Activated T-helper 1 cell treated with anti-CD3 and anti-CD28 coated beads, Interleukin-2, amount 50 U/mL, for 16 hours (primary cell): ENCODE data around the gene BTNL2.

ENCODE experiments used
- DNase-seq, 2 donors: peaks; one replicate each; pipeline ENCODE4 v3.0.0-alpha.2; 2020; ENCODE audit warnings: low read depth in 1 of 2, low spot score in 1 of 2

BTNL2 gene

DNA sequence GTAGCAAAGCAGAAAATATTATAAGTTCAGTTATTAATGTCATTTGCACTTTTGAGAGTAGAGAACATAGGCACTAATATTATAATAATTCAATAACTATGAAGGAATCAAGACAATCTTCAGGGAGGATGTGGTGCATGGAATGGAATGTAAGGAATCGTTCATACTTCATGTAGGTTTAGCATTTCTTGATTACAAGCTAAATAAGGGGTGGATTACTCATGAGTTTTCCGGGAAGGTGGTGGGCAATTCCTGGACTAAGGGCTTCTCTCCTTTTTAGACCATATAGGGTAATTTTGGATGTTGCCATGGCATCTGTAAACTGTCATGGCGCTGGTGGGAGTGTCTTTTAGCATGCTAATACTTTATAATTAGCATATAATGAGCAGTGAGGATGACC is 9.1 kb upstream of the BTNL2 start:
- no peak for DNase-seq

DNA sequence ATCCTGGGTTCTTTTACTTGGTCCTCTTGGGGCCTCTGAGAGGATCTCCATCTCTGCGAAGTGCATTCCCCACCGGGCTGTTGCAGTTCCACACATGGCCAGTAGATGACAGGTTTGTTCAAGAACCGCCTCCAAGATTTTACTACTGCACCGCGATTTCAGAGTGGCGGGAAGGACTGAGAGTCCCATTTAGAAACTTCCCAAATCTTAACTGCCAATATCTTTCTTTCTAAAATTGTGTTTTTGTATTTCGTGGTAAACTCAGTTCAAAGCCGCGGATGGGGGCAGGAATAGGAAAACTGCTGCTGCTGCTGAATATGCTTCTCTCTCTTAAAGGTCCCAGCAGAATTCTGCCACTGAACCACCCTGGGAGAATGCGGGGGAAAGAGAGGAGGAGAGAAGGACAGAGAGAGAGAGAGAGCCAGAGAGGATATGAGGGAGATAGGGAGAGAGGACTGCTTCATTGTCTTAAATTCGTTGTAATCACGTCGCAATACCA is 8.6 kb upstream of the BTNL2 start:
- peak; percentile 47 to 59 for DNase-seq

DNA sequence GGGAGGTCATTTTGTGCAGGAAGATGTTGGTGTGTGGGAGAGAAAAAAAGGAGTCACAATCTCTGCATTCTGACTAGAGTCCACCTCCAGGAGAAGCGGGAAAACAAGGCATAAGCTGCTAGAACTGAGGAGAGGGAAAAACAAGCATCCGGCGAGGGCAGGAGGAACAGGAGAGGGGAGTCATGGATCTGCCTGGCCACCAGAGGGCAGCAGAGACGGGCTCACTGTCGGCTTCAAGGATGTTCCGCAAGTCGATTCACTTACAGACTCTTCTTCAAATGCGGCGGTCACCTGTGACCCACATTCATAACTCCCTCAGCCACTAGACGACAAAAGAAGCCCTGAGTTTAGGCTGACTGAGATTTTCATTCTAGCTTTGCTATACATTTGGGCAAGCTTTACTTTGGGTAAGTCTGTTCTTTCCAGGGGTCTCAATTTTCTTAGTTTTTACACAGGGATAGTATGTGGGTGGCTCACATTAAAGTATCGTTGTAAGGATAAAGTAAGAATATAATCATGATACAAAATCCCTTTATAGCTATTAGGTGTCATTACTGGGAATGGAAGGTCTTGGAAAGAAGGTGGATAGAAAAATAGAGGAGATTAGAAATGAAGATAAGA is 6.6 kb upstream of the BTNL2 start:
- DNase-seq: peak; percentile 74 to 83

DNA sequence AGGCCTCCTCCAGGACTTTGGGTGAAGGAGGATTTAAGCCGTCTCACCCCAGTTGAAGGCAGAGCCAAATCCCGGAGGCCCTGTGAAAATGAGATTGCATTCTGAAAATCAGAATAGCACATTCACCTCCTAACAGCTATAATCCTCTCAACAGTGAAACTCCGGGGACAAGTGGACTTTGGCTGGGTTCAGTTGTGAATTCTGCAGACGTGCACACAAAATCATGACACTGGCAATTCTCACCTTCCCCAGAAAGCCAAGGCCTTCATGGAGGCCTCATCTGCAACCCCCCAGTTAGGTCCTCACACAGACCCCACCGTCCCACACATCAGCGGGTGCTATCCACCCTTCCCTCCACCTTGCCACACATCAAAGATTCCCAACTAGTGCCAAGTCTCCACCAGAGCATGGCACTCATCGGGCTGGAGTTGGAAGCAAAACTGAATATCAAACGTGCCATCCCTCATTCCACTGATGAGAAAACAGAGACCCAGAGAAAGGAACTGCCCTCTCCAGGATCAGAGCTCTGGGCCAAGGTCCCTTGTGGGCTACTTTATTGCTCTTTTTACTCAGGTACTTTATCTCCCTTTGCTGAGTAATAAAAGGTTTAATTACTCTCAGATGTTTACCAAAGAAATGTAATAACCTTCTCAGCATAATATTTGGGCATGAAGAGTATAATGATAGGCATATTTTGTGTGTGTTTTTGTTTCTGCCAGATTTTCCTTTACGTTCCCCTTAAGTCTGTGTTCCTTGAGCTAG is 4.8 kb upstream of the BTNL2 start:
- DNase-seq: no peak

DNA sequence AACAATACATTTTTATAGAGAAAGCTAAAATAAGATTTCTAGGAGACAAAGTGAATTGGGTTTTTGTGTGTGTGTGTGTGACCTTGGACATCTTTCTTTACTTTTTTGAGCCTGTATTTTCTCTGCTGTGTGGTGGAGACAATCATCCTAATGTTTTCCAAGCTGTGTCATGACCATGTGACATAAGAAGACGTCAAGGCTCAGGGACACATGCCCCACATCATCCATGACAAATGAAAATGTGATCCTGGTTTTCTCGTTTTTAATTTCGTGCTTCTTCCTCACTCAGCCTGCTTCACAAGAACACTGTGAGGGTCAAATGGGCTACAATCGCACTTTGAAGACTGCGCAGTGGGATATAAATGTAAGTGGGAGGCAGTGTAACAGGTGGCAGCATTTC is 3.9 kb upstream of the BTNL2 start:
- no peak for DNase-seq

DNA sequence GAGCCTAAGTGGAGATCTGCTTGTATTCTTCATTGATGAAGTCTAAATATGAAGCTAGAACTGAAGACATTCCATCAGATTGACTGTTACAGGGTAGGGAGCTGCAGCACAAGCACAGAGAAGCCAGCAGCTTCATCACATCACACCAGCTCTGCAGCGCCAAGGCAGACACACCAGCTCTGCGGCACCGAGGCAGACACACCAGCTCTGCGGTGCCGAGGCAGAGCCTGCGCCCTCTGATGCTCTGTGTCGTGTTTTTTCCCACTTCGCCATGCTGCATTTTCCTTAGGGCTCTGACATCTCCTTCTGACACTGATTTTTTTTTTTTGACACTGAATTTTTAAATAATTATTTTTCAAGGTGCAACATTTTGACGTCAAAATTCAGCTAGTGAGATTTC is 784 bp downstream of the BTNL2 start:
- no peak for DNase-seq

DNA sequence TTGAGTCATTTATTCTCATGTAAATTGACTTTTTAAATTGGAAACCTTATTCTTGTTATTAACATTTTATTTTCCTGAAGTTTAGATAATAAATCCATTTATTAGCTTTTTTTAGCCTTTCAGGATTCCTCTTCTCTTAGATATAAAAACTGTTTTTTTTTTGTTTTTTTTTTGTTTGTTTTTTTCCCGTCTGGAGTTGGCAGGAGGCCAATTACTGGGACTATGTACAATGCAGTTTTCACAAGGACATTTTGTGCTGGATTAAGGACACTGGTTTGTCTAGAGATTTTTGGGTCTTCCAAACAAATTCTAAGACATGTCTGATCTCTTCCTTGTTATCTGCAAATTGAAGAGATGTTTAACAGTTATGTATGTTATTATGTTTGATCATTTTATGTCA is 1.3 kb downstream of the BTNL2 start:
- DNase-seq: no peak

DNA sequence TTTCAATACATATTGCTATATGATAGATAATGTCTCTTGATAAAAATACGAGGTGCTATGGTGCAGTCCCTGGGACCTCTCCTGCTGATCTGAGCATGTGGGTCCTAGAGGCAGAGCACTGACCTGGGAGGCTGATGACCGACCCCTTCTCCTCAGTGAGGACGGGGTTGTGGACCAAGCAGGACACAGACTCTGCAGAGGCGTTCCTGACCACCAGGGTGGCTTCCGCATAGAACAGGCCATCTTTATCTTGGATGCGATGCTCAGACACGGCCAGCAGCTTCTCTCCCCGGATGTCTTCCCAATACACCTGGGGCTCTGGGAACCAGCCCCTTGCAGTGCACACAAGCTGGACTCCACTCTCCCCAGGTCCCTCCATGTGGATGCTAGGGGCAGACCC is 4.2 kb downstream of the BTNL2 start:
- DNase-seq: no peak

DNA sequence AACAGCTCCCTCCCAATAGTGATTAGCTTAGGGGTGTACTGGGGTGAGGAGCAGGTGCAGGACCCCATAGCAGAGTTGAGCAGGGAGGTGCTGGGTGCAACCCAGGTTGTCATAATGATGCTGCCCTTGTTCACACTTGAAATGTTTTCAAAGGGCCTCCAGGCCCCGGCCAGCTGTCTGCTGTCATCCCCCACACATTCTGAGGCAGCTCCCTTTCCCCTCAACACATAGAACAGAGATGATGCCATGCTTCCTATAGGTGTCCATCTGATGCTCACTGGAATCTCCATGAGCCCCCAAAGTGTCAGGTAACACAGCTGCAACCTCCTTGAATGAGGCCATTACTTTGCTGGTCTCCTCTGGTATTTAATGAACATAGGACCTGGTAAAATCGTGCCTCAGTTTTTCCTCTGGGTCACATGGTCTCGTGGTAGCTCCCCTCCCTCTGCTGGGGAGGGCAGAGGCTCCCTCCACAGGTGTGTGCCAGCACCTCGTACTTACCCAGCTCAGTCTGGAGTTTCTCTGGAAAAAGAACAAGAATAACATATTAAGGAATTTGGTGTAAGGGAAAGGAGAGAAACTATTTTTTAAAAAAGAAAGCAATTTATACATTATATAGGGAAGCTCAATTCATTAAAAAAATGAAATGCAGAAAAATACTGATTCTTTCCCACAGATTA is 5.6 kb downstream of the BTNL2 start:
- DNase-seq: no peak

DNA sequence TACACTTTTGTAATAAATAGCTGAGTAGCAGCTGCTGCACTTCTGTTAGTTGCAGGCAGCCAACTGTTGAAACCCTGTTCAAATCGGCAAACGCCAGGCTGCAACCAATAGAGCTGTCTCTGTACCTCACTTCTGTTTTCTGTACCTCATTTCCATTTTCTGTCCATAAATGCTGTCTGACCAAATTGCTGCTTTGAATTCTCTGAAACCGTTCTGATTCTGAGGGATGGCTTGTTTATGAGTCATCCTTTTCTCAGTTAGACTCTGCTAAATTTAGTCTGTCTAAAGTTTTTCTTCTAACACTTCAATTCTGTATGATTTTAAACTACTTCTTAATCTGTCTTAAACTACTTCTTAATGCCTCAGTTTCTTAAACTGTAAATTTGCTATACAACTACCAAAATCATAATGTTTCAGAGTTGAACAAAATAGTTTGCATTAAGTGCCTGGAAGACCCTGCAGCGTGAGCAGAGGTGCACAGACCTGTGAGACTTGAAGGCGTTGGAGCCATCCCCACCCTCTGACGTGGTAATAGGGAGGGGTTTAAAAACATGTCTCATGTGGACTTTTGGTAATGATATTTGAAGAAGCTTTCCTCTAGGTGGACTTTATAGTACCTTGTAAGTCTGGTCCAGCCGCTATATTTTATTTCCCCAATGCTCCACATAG is 9.6 kb downstream of the BTNL2 start:
- no peak for DNase-seq

DNA sequence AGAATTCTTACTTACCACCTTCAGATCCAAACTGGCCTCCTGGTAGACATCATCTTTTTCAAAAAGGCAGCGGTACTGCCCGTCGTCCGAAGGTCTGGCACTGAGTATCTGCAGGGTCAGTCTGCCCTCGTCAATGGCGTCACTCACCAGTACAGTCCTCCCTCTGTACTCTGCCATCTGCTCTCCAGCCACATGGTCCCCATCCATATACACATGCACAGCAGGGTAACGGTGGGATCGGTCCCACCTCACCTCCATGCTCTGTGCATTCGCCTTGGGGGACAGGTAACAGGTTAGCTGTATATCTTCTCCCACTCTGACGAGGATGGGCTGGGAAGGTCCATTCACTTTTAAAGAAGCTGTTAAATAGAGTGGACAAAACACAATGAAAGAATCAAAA is 11.0 kb downstream of the BTNL2 start:
- no peak for DNase-seq

DNA sequence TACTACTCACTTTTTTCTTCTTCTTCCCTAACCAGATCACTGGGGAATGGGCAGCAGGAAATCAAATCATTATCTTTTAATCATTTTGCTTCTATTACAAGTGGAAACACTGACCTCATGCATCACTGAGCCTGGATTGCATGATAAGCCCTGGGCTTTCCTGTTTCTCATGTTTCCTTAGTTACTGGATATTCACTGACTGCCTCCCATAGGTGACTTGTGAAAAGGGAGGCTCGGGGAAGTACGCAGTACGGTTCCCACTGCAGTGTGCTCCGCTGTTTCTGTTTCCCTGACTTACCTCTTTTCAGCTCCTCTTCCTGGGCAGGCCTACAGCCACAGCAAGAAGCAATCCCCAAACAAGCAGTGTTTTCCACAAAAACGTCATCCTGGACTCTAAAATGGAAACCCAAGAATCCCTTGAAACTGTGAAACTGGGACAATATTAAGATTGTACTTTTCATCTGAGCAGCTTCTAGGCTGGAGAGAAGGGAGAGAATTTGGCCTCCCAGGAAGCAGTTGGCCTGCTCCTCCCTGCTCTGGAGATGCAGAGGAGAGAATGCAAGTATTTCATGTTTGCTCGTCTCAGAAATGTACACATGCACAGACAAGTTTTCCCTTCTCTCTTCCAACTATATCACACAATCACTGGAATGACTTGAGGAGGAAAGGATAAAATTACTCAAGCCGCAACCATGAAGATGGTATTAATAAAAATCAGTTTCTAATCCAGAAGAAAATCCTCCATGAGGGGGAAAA is 13.1 kb downstream of the BTNL2 start:
- no peak for DNase-seq

DNA sequence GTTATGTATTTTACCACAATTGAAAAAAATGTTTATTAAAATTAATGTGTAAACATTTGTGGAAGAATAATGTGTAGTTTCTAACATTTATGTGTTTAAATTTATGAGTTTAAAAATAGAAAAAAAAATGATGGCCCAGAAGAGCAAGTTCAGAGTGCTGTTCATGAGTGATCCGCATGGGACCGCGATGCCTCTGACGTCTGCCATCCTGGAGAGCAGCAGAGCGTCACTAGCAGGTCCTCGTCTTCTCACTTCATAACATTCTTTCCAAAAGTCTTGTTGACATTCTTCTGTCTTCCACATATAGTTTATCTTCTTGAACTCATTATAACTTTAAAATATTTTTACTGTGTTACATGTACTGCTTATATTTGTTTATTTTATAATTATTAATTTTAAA is 15.5 kb downstream of the BTNL2 start:
- DNase-seq: no peak

DNA sequence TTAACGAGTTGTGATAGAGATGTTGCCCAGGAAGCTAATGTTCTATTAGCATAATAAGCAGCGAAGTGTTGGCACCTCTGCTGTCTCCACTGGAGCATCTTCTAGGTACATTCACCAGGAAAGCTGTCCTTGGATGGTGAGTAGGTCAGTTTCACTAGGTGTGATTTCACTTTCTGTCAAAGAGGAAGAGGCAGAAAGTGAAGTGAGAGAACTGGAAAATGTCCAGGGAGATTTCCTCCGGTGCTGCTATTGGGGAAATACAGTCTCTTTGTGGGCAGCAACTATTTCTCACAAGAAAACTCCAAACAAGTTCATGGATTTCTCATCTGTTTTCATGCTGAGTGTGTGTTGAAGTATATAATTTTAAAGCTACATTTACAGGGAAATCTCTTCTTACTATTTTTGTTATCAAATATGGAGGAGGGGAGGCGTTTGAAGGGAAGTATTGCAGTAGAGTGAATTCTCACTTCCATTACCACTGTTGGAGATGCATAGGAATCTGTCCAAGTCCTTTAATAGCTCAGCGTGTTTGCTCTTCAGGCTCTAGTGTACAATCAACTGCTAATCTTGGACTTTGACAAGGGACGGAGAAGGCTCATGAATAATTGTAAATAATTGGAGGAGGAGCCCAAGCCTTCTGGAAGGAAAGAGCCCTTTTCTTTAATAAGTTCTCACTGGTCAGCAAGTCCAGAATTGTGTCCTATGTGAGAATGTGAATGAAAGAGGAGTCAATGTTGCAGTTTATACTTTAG is 19.2 kb downstream of the BTNL2 start:
- no peak for DNase-seq

DNA sequence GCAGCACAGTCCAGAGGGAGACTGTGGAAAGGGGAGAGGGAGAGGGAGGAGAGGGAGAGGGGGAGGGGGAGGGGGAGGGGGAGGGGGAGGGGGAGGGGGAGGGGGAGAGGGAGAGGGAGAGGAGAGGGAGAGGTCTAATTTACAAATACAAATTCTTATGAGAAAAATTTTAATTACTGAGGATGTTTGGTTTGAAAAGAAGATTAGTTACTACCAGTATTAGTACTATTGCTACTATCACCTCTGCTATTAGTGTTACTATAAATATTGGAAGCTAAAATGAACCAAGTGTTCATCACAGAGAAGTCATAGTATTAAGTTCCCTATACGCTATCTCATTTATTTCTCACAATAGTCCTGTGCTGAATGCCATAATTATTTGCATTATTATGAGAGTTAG is 20.9 kb downstream of the BTNL2 start:
- DNase-seq: no peak

DNA sequence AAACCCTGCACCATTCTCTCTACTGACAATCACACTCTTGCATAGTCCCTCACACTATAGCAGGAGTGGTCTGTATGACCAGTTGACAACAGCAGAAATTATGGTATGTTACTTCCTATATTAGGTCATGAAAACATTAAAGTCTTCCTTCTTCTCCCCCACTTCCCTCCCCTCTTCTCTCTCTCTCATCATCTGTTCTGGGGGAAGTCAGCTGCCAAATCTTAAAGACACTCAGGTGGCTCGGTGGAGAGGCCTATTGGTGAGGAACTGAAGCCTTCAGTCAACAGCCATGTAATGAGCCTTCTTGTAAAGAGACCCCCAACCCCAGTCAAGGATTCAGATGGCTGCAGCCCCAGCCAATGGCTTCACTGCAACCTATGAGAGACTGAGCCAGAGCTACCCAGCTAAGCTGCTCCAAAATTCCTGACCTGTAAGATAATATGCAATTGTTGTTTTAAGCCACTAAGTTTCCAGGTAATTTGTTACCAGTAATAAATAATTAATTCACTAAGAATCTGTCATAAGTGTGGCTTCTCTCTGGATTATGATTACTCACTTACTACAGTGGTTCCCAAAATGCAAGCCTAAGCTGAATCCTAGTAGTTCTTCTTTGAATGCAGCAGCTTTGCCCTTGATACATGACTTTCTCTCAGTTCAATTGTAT is 24.1 kb downstream of the BTNL2 start:
- no peak for DNase-seq

DNA sequence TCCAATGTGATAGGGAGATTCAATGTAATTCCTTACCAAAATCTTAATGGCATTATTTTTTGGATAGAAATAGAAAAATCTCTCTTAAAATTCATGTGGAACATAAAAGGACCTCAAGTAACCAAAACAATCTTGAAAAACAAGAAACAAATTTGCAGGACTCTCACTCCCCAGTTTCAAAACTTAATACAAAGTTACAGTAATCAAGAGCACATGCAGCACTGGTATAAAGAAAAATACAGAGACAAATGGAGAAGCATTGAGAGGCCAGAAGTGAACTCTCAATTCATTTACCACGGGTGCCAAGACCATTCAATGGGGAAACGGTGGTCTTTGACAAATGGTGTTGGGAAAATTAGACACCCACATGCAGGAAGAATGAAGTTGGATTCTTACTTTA is 27.4 kb downstream of the BTNL2 start:
- no peak for DNase-seq

DNA sequence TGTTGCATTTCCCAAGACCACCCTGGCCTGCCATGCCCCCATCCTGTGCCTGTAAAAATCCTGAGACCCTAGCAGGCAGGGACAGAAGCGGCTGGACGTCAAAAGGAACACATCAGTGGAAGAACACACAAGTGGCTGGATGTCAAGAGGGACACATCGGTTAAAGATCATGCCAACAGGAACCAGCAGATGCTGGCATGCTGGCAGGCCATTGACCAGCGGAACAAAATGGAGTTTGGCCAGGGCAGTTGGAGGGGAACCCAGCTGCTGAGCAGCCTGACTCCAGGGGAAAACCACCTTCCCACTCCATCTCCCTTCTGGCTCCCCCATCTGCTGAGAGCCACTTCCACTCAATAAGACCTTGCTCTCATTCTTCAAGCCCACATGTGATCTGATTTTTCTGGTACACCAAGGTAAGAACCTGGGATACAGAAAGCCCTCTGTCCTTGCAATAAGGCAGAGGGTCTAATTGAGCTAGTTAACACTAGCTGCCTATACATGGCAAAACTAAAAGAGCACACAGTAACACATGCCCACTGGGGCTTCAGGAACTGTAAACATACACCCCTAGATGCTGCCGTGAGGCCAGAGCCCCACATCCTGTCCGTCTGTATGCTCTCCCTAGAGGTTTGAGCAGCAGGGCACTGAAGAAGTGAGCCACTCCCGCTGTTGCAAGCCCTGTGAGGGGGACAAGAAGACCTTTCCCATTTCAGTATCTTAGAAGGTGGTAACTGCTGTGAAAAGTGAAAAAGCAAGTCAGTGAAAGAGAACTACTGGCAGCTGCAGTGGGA is 31.0 kb downstream of the BTNL2 start:
- no peak for DNase-seq

DNA sequence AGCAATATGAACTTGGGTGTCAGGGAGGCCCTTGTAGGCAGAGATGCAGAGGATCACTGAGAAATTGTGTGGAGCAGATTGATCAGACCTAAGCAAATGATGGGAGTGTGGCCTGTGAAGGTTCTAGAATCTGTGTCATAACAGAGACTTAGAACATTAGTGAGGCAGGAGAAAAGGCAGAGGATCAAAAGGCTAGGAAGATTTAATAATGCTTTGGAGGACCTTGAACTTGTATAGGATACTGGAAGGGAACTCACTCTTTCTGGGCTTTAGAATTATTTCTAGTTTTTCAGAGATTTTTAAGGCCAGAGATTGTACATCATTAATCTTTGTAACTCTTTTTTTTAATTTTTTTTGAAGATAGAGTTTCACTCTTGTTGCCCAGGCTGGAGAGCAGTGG is 35.2 kb downstream of the BTNL2 start, which contains the start of gene TSBP1:
TSS of gene TSBP1 (minus strand) at position 101 of the 400 bp plus-strand sequence. CDS start 197 bp downstream, outside the sequence.
- DNase-seq: no peak
